ENCODE data around the gene TJP1.
"Not testable (repeated sequence)": the region's sequence is repeated elsewhere in the genome, so short reads cannot be mapped to it uniquely, and the experiment has no call there.

Gene TJP1

GRCh38 chr15:29708519-29708918 lies 113.7 kb downstream of the TJP1 start:
- DNase-seq (ENCODE audit: low read depth in 2 of 3, low spot score in 1 of 3) = no peak

- DNase-seq (ENCODE audit: low read depth in 2 of 3, low spot score in 1 of 3) = no peak
Measured at GRCh38 chr15:29704950-29705597, 117.2 kb downstream of the TJP1 start.

GRCh38 chr15:29701151-29701550 lies 121.1 kb downstream of the TJP1 start:
- no peak for DNase-seq (ENCODE audit: low read depth in 2 of 3, low spot score in 1 of 3)

GRCh38 chr15:29700296-29700695 lies 122.0 kb downstream of the TJP1 start:
- DNase-seq (ENCODE audit: low read depth in 2 of 3, low spot score in 1 of 3) = no peak

- DNase-seq (ENCODE audit: low read depth in 2 of 3, low spot score in 1 of 3) = no peak
Measured at GRCh38 chr15:29699791-29700190, 122.5 kb downstream of the TJP1 start.

GRCh38 chr15:29698030-29698701 lies 124.1 kb downstream of the TJP1 start:
- no peak for DNase-seq (ENCODE audit: low read depth in 2 of 3, low spot score in 1 of 3)

- no peak for DNase-seq (ENCODE audit: low read depth in 2 of 3, low spot score in 1 of 3)
Measured at GRCh38 chr15:29696950-29697738, 125.1 kb downstream of the TJP1 start.

GRCh38 chr15:29696506-29696905 lies 125.8 kb downstream of the TJP1 start:
- not testable (repeated sequence) for DNase-seq (ENCODE audit: low read depth in 2 of 3, low spot score in 1 of 3)

GRCh38 chr15:29695489-29696167 lies 126.6 kb downstream of the TJP1 start:
- no peak for DNase-seq (ENCODE audit: low read depth in 2 of 3, low spot score in 1 of 3)

GRCh38 chr15:29693225-29693624 lies 129.0 kb downstream of the TJP1 start:
- DNase-seq (ENCODE audit: low read depth in 2 of 3, low spot score in 1 of 3) = no peak

- DNase-seq (ENCODE audit: low read depth in 2 of 3, low spot score in 1 of 3) = no peak
Measured at GRCh38 chr15:29692527-29692926, 129.7 kb downstream of the TJP1 start.

- DNase-seq (ENCODE audit: low read depth in 2 of 3, low spot score in 1 of 3) = no peak
Measured at GRCh38 chr15:29690765-29691475, 131.3 kb downstream of the TJP1 start.

GRCh38 chr15:29689287-29689986 lies 132.8 kb downstream of the TJP1 start:
- no peak for DNase-seq (ENCODE audit: low read depth in 2 of 3, low spot score in 1 of 3)

GRCh38 chr15:29688506-29689286 lies 133.6 kb downstream of the TJP1 start:
- DNase-seq (ENCODE audit: low read depth in 2 of 3, low spot score in 1 of 3) = no peak

GRCh38 chr15:29687939-29688505 lies 134.2 kb downstream of the TJP1 start:
- DNase-seq (ENCODE audit: low read depth in 2 of 3, low spot score in 1 of 3) = no peak

GRCh38 chr15:29687204-29687815 lies 135.0 kb downstream of the TJP1 start:
- DNase-seq (ENCODE audit: low read depth in 2 of 3, low spot score in 1 of 3) = no peak

GRCh38 chr15:29686445-29687203 lies 135.6 kb downstream of the TJP1 start:
- no peak for DNase-seq (ENCODE audit: low read depth in 2 of 3, low spot score in 1 of 3)

- DNase-seq (ENCODE audit: low read depth in 2 of 3, low spot score in 1 of 3) = no peak
Measured at GRCh38 chr15:29686079-29686425, 136.2 kb downstream of the TJP1 start.

Measured in stimulated activated CD4-positive, alpha-beta T cell treated with anti-CD3 and anti-CD28 coated beads, Interleukin-12 subunit alpha, Interleukin-12 subunit beta, amount 100 ng/mL, for 48 hours (primary cell).